CD4-positive, alpha-beta T cell treated with Interleukin-6 at 100 ng/mL for 8 hours (primary cell): Measurements from ENCODE around the gene ZNF384.
"Not testable (repeated sequence)": the region's sequence is repeated elsewhere in the genome, so short reads cannot be mapped to it uniquely, and the experiment has no call there.

Experiments used
- DNase-seq: peaks from one replicate; pipeline ENCODE4 v3.0.0-alpha.2; 2020; ENCODE audit warnings: mixed read lengths, low spot score

ZNF384 gene

GRCh38 chr12:6688999-6689882 lies at the start of gene ZNF384:
Gene ZNF384, minus strand, starts transcription at chr12:6689375. Its CDS starts 9,855 bp downstream, at chr12:6679520.
- DNase-seq = peak; percentile 98

GRCh38 chr12:6736754-6737153 lies 47.6 kb upstream of the ZNF384 start:
- no peak for DNase-seq

- peak; percentile 44 for DNase-seq
Measured at GRCh38 chr12:6735448-6736191, 46.4 kb upstream of the ZNF384 start.

GRCh38 chr12:6734506-6735387 lies 45.6 kb upstream of the ZNF384 start:
- no peak for DNase-seq

- DNase-seq = no peak
Measured at GRCh38 chr12:6730169-6730568, 41.0 kb upstream of the ZNF384 start.

GRCh38 chr12:6729186-6729585 lies 40.0 kb upstream of the ZNF384 start:
- DNase-seq = no peak

GRCh38 chr12:6725350-6725749 lies 36.2 kb upstream of the ZNF384 start:
- DNase-seq = no peak

- DNase-seq = no peak
Measured at GRCh38 chr12:6724409-6724797, 35.2 kb upstream of the ZNF384 start.

GRCh38 chr12:6723607-6724408 lies 34.6 kb upstream of the ZNF384 start, which contains the start of gene COPS7A:
Gene COPS7A, plus strand, starts transcription at chr12:6724046. Its CDS starts 611 bp downstream, at chr12:6724657.
- DNase-seq = peak; percentile 97

GRCh38 chr12:6722863-6723262 lies 33.7 kb upstream of the ZNF384 start:
- no peak for DNase-seq

- no peak for DNase-seq
Measured at GRCh38 chr12:6716874-6717437, 27.8 kb upstream of the ZNF384 start.

GRCh38 chr12:6716031-6716873 lies 27.1 kb upstream of the ZNF384 start:
- DNase-seq = not testable (repeated sequence)

- DNase-seq = no peak
Measured at GRCh38 chr12:6708960-6709394, 19.8 kb upstream of the ZNF384 start.

GRCh38 chr12:6708351-6708750 lies 19.2 kb upstream of the ZNF384 start:
- DNase-seq = not testable (repeated sequence)

- no peak for DNase-seq
Measured at GRCh38 chr12:6703631-6704030, 14.5 kb upstream of the ZNF384 start.

GRCh38 chr12:6701078-6701768 lies 12.0 kb upstream of the ZNF384 start:
- no peak for DNase-seq

- DNase-seq = peak; percentile 37
Measured at GRCh38 chr12:6700646-6701051, 11.5 kb upstream of the ZNF384 start, which contains the start of gene PIANP. Gene PIANP, minus strand, starts transcription at chr12:6700815. Its CDS starts 2,754 bp downstream, at chr12:6698061.

- no peak for DNase-seq
Measured at GRCh38 chr12:6699989-6700645, 10.9 kb upstream of the ZNF384 start.
